Cerebellar cortex (tissue), 1 donor: ENCODE results near the gene ZNF415.
A peak's percentile ranks its signal among the peaks of the same experiment; 100 is the strongest.
"Not testable (repeated sequence)": the region's sequence is repeated elsewhere in the genome, so short reads cannot be mapped to it uniquely, and the experiment has no call there.

Source experiments
- DNase-seq: peaks from one replicate; pipeline ENCODE4 v3.0.0-alpha.2; 2015; ENCODE audit warnings: low spot score

The ZNF415 gene

GRCh38 chr19:53102756-53103233, 29.9 kb downstream of the ZNF415 start:
- peak; percentile 29 for DNase-seq

GRCh38 chr19:53102206-53102755, 30.4 kb downstream of the ZNF415 start:
- DNase-seq: peak; percentile 29

GRCh38 chr19:53101518-53101917, 31.2 kb downstream of the ZNF415 start:
- DNase-seq: no peak

- not testable (repeated sequence) for DNase-seq
Observed at GRCh38 chr19:53098570-53098969, 34.1 kb downstream of the ZNF415 start.

- DNase-seq: not testable (repeated sequence)
Observed at GRCh38 chr19:53096982-53097690, 35.6 kb downstream of the ZNF415 start.

- DNase-seq: not testable (repeated sequence)
Observed at GRCh38 chr19:53096579-53096978, 36.1 kb downstream of the ZNF415 start.

- no peak for DNase-seq
Observed at GRCh38 chr19:53094754-53095575, 37.7 kb downstream of the ZNF415 start.

GRCh38 chr19:53092723-53093122, 40.0 kb downstream of the ZNF415 start:
- DNase-seq: no peak

- no peak for DNase-seq
Observed at GRCh38 chr19:53091413-53092254, 41.1 kb downstream of the ZNF415 start.

GRCh38 chr19:53088091-53088490, 44.6 kb downstream of the ZNF415 start:
- DNase-seq: no peak

- DNase-seq: no peak
Observed at GRCh38 chr19:53086949-53087348, 45.8 kb downstream of the ZNF415 start.

- no peak for DNase-seq
Observed at GRCh38 chr19:53085496-53085895, 47.2 kb downstream of the ZNF415 start.

GRCh38 chr19:53082929-53083328, 49.8 kb downstream of the ZNF415 start:
- DNase-seq: no peak

- DNase-seq: no peak
Observed at GRCh38 chr19:53079313-53079924, 53.3 kb downstream of the ZNF415 start.

- no peak for DNase-seq
Observed at GRCh38 chr19:53078668-53079067, 54.0 kb downstream of the ZNF415 start.

GRCh38 chr19:53076984-53077383, 55.7 kb downstream of the ZNF415 start:
- peak; percentile 78 for DNase-seq

GRCh38 chr19:53068834-53069233, 63.9 kb downstream of the ZNF415 start:
- DNase-seq: no peak

- DNase-seq: no peak
Observed at GRCh38 chr19:53068199-53068598, 64.5 kb downstream of the ZNF415 start.

GRCh38 chr19:53057904-53058580, 74.7 kb downstream of the ZNF415 start:
- DNase-seq: peak; percentile 50
